ENCODE data around the gene CD84.

DNA sequence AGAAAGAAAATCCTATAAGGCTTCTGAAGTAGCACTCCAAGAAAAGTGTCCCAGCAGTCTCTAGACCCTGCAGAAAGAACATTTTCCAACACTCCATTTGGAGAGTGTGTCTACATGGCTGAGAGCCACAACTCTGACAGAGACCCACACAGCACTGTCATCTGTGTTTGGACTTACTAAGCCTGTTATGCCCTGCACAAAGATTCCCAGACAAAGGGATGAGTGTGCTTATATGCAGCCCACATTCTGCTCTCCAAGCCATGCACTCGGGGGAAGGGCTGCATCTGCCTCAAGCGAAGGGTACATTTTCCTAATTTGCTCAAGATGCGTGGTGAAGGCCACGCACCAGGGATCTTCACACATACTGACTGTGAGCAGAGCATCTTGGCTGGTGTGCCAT, 31.9 kb downstream of the CD84 start:
- TF ChIP-seq, protein P1, sequence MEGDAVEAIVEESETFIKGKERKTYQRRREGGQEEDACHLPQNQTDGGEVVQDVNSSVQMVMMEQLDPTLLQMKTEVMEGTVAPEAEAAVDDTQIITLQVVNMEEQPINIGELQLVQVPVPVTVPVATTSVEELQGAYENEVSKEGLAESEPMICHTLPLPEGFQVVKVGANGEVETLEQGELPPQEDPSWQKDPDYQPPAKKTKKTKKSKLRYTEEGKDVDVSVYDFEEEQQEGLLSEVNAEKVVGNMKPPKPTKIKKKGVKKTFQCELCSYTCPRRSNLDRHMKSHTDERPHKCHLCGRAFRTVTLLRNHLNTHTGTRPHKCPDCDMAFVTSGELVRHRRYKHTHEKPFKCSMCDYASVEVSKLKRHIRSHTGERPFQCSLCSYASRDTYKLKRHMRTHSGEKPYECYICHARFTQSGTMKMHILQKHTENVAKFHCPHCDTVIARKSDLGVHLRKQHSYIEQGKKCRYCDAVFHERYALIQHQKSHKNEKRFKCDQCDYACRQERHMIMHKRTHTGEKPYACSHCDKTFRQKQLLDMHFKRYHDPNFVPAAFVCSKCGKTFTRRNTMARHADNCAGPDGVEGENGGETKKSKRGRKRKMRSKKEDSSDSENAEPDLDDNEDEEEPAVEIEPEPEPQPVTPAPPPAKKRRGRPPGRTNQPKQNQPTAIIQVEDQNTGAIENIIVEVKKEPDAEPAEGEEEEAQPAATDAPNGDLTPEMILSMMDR (IDR thresholded peaks at IDR 0.05; ENCODE audit: borderline replicate concordance, extremely low read depth, low read length, poor library complexity, severe bottlenecking), result no peak
- TF ChIP-seq EZH2 (IDR thresholded peaks at IDR 0.05; ENCODE audit: borderline replicate concordance, low read depth, low read length, severe bottlenecking), result no peak
